Stimulated activated CD8-positive, alpha-beta memory T cell treated with anti-CD3 and anti-CD28 coated beads, Interleukin-7, amount 100 ng/mL, for 4 hours (primary cell): ENCODE measurements around the gene RAB28.
A peak's percentile ranks its signal among the peaks of the same experiment; 100 is the strongest.

ENCODE experiments used
- DNase-seq, 2 donors: peaks; one replicate each; pipeline ENCODE4 v3.0.0-alpha.2; 2020; ENCODE audit warnings: low read depth in 2 of 2

The RAB28 gene

GRCh38 chr4:13509442-13509841 lies 25.3 kb upstream of the RAB28 start:
- no peak for DNase-seq

DNA sequence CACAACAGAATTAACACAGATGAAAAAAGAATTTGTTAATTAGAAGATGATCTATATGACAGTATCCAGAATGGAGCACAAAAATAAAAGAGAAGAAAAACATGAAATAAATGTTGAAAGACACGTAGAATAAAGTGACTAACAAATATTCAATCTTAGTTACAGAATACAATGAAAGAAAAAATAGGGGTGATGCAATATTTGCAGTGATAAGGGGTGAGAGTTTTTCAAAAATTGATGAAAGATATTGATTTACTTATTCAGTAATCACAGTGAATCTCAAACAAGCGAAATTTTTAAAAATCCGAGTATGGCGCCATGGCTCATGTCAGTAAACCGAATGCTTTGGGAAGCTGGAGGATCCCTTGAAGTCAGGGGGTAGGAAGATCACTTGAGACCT lies 20.2 kb upstream of the RAB28 start:
- DNase-seq = no peak

DNA sequence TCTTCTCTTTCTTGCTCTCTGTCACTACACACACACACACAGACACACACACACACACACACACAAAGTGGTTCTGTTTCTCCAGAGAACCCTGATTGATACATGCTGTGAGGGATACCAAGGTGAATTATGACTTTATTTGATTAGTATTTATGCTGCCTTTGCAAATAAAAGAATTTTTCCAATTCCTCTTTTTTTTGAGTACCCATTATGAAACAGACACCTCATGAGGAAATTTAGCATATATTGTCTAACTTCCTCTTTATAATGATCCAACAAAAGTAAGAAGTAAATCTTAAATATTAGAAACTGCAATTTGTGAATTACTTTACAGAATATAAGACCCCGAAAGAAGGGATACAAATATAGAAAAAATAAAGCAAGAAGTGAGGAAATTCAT lies 14.3 kb upstream of the RAB28 start:
- DNase-seq = no peak

DNA sequence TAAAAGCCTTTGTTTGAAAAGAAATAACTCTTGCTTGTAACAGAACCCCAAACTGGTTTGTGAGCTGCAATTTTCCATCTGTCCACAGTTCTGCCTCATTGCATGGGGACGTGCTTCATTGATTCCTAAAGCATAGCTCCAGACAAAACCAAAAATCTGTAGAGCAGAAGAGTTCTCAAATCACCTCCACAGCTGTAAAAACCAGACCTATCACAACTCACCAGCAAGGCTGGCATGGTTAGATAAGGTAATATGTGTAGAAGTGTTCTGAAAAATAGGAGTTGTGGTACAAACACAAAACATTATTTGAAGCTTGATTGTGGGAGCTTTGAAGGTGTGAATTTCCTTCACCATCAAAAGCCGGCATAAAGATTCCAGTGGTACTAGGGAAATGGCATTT lies 12.5 kb upstream of the RAB28 start:
- no peak for DNase-seq

GRCh38 chr4:13495753-13496152 lies 11.6 kb upstream of the RAB28 start:
- DNase-seq = no peak

DNA sequence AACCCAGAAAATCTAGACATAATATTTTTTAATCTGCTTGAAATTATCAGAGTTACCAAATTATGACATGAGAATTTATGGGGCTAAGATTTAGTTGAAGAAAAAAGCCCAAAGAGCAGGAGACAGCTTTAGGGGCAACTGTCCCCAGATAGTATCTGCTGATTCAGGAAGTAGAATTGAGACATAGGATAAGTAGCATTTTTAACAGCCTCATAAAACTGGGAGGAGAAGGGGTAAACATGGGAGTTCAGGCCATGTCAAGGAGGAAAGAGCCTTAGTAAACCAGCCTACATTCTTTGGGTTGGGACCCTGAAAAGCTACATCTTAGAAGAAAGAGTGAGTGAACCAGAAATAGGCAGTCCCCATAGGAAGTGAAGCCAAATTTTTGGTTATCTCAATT lies 9.7 kb upstream of the RAB28 start:
- no peak for DNase-seq

- no peak for DNase-seq
Measured at GRCh38 chr4:13492747-13493146, 8.6 kb upstream of the RAB28 start.

DNA sequence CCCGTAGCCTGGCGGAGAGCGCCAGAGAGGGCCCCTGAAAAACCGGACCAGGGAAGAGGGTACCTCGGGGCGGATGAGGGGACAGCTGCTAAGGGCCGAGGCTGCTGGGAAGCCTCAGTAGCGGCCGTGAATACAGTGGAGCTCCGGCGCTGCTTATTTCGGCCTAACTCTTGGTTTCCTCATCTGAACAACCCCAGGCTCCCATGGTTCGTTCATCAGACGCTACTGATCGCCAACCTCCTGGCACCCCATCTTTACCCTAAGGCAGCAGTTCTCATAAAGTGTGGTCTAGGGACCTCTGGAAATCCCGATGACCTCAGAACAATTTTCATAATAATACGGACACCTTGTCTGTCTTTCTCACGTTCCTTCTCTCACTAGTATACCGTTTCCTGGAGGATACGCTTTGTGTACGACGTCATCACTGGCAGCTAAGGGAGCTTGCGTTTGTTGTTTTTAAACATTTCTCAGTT lies 645 bp upstream of the RAB28 start:
- DNase-seq = no peak

- DNase-seq = peak; percentile 1 to 6
Measured at GRCh38 chr4:13483768-13484121, 395 bp downstream of the RAB28 start.

- no peak for DNase-seq
Measured at GRCh38 chr4:13483136-13483767, 888 bp downstream of the RAB28 start.

DNA sequence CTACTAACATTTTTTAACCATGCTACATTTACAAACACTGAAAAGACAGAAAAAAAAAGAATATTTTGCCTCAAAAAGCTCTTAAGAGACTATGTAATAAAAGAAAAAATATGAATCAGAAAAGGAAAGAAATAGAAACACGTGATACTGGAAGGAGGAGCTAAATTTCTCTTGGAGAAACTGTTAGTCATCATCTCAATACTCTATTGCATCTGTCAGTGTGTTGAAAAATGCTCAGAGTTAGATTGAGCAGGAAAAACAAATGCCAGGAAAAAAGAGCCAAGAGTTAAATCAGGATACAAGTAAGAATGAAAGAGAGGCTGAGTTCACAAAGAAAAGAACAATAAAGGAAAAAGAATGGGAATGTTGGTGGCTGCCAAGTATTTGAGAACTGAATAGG lies 2.6 kb downstream of the RAB28 start:
- no peak for DNase-seq

DNA sequence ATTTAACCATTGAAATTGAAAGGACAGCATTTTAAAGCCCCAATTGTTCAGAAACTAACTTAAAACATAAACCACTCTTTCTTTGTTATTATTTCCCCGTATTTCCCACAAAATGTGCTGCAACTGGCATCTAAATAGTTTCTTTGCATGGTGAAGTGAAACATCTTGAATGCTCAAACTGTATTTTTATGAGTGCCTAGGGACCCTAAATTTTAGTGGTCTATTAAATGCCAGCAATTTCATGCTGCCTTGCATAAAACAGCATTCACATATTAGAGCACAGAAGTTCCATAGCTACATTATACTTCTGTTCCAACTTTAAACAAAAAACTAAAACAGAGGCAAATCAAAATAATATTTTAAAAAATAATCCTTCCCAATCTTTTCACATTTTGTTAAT lies 5.4 kb downstream of the RAB28 start:
- DNase-seq = no peak

DNA sequence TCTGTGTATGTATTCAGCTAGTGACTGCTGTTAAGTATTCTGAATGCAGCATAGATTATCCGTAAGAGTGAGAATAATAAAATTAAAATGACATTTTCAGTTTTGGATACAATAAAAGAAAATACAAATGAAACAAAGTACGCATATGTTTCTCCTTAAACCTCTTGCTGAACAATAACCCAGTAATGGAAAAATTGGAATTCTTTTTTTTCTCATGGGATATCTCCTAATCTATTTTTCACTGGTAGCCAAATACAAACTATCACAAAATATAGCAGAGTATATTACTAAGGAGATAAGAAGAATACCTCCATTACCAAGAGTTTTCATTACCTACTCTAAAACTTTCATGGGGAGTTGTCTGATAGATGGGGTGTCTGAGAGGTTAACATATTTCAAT lies 6.0 kb downstream of the RAB28 start:
- DNase-seq = no peak

GRCh38 chr4:13476915-13477314 lies 7.2 kb downstream of the RAB28 start:
- no peak for DNase-seq

GRCh38 chr4:13476152-13476551 lies 8.0 kb downstream of the RAB28 start:
- DNase-seq = no peak

GRCh38 chr4:13471400-13471799 lies 12.7 kb downstream of the RAB28 start:
- DNase-seq = no peak

- DNase-seq = no peak
Measured at GRCh38 chr4:13470379-13470778, 13.8 kb downstream of the RAB28 start.

- no peak for DNase-seq
Measured at GRCh38 chr4:13464973-13465372, 19.2 kb downstream of the RAB28 start.

- no peak for DNase-seq
Measured at GRCh38 chr4:13464543-13464942, 19.6 kb downstream of the RAB28 start.

GRCh38 chr4:13461191-13461905 lies 22.8 kb downstream of the RAB28 start:
- no peak for DNase-seq

- no peak for DNase-seq
Measured at GRCh38 chr4:13455411-13455810, 28.7 kb downstream of the RAB28 start.

- no peak for DNase-seq
Measured at GRCh38 chr4:13454786-13455185, 29.4 kb downstream of the RAB28 start.

- DNase-seq = no peak
Measured at GRCh38 chr4:13452927-13453579, 31.1 kb downstream of the RAB28 start.
